ENCODE data around the gene TGFBR3. TPM values are rescaled to one million over a fixed set of nuclear protein-coding genes. Genes with fewer than 3 reads are reported as not detected.

Gene TGFBR3
- total and polyA plus RNA-seq, 9 of the 15 experiments (the other 6 are each of a cell fraction or from before 2014, with no cell fraction given), result 3.6 to 32.4 (median 15.6) TPM

- Histone ChIP-seq H3K9ac (ENCODE audit: insufficient read depth in 1 of 2, low read depth in 2 of 2, low read length in 2 of 2) (no peak overlapping the region), H3K27me3 (ENCODE audit: control insufficient read depth in 2 of 2, insufficient read depth in 2 of 2, low read length in 2 of 2) (no peaks in the 10 kb centered on the region), H4K20me1 (replicated peaks; ENCODE audit: control insufficient read depth, insufficient read depth, low read length) (peaks cover 18% of the 10 kb centered on the region), H3K4me2 (ENCODE audit: insufficient read depth, low read length) (no peak overlapping the region), H3K27ac (ENCODE audit: extremely low read depth, low read depth, low read length) (no peak overlapping the region), H3K9me1 (ENCODE audit: control insufficient read depth, insufficient read depth, low read length) (no peaks in the 10 kb centered on the region), H3K36me3 (ENCODE audit: control insufficient read depth, insufficient read depth, low read length) (no peaks in the 10 kb centered on the region), H2AFZ (ENCODE audit: low read depth, low read length) (no peak overlapping the region), H3K4me1 (replicated peaks in 1 of 2; ENCODE audit: control insufficient read depth in 2 of 2, insufficient read depth in 2 of 2, low read length in 2 of 2) (peaks cover 25 to 29% of the 10 kb centered on the region in 2 experiments), H3K9me3 (replicated peaks; ENCODE audit: control insufficient read depth, insufficient read depth, low read depth, low read length) (no peaks in the 10 kb centered on the region), H3K4me3 (no peak overlapping the region), H3K79me2 (ENCODE audit: control insufficient read depth, insufficient read depth, low read length) (peaks cover 12% of the 10 kb centered on the region; the same call in 1 of the 3 replicates)
- CTCF ChIA-PET (ENCODE audit: low intra/inter-chr PET ratio), result no interaction called here
- in situ Hi-C loops (cut with MboI), result no loop called here
- WGBS (ENCODE audit: insufficient coverage, low coverage, missing lambda C conversion rate), result 37% methylated on average over 8 of the region's 8 CpGs
- ATAC-seq (no peak), FAIRE-seq (no peak), DNase-seq (ENCODE audit: extremely low read depth in 1 of 4, low spot score in 3 of 4) (no peak)
- intact Hi-C loops (cut with micrococcal nuclease), result no loop called here
- BruUV-seq (replicated peaks), result no TSS peak
- POLR2A ChIA-PET, result interaction anchor here (1.3 to 2.0 kb wide), 3 partner anchors 11 to 16 kb away, joined by 3 to 5 read pairs (median 4); no protein-coding TSS in a partner anchor
- TF ChIP-seq MCM7 (IDR thresholded peaks at IDR 0.05) (no peak), ATF7 (IDR thresholded peaks at IDR 0.05) (peak; percentile 76), BRD9 (IDR thresholded peaks at IDR 0.05; ENCODE audit: low read depth, partially characterized antibody) (no peak), ZNF347 (CRISPR knock-in tag; IDR thresholded peaks at IDR 0.05; ENCODE audit: low read depth) (no peak), SNIP1 (IDR thresholded peaks at IDR 0.05; ENCODE audit: low read depth) (no peak), ZNF146 (CRISPR knock-in tag; IDR thresholded peaks at IDR 0.05; ENCODE audit: unreplicated experiment) (no peak), FOXK2 (conservative IDR thresholded peaks at IDR 0.05 in 1 of 2, IDR thresholded peaks at IDR 0.05 in 1 of 2; ENCODE audit: low read depth in 2 of 2) (peak in 1 of 2 experiments; percentile 66; a peak in 2 of 4 replicates), ZNF511 (CRISPR knock-in tag; IDR thresholded peaks at IDR 0.05) (no peak), ARID2 (IDR thresholded peaks at IDR 0.05) (no peak), ZNF695 (CRISPR knock-in tag; IDR thresholded peaks at IDR 0.05) (no peak), CTCF (IDR thresholded peaks at IDR 0.05 in 2 of 3, conservative IDR thresholded peaks at IDR 0.05 in 1 of 3; ENCODE audit: insufficient read depth in 2 of 3, low read depth in 1 of 3, low read length in 3 of 3) (peak in 2 of 3 experiments; percentile 9 to 27; a peak in 1 of 6 replicates), ETV6 (IDR thresholded peaks at IDR 0.05; ENCODE audit: borderline replicate concordance in 1 of 2, low read depth in 2 of 2, low read length in 1 of 2) (no peak), ETV6 (CRISPR knock-in tag; IDR thresholded peaks at IDR 0.05; ENCODE audit: borderline replicate concordance) (no peak), TCF7L2 (IDR thresholded peaks at IDR 0.05; ENCODE audit: low read depth, low read length) (0 out of 2 replicates have a peak, but pooled peaks have one; percentile 40), NR2F6 (CRISPR knock-in tag; IDR thresholded peaks at IDR 0.05) (no peak), KLF16 (IDR thresholded peaks at IDR 0.05) (no peak)
These were observed 78.9 kb downstream of the TGFBR3 start for GRCh38 chr1:91806769-91807700.
